CD4-positive, alpha-beta T cell (primary cell): Measurements from ENCODE around the gene LIN37. TPM values are rescaled to one million over a fixed set of nuclear protein-coding genes. Genes with fewer than 3 reads are reported as not detected.
A peak's percentile ranks its signal among the peaks of the same experiment; 100 is the strongest.

Experiments used
- ATAC-seq: fragments of 200-7000 bp; cut with Tn5 transposase; one replicate; pipeline ENCODE4 v1.10.0; 2022; ENCODE audit warnings: mild to moderate bottlenecking; ENCODE audit not compliant: poor library complexity
- CTCF ChIA-PET: fragments of 350-600 bp; sonication (Branson Sonifier 250); formaldehyde crosslinking; loops from one replicate; lab custom pipeline; 2021; ENCODE audit warnings: antibody characterized with exemption, inconsistent platforms; lab: Charles Lee
- POLR2A ChIA-PET: fragments of 350-600 bp; sonication (Branson Sonifier 250); formaldehyde crosslinking; loops from one replicate; lab custom pipeline; 2021; ENCODE audit warnings: antibody characterized with exemption, inconsistent platforms; lab: Charles Lee
- DNase-seq, 14 experiments: peaks; one replicate each; pipeline ENCODE4 v3.0.0-alpha.2; 2013 to 2020; ENCODE audit warnings: mixed read lengths in 2 of 14
- H3K27ac ChIP-seq, 2 donors: one replicate each; pipeline versions ENCODE4 v1.5.1 to v1.7.0; 2013; ENCODE audit warnings: low read length in 2 of 2, low read depth in 1 of 2, mild to moderate bottlenecking in 1 of 2
- H3K27me3 ChIP-seq, 2 experiments: 1 replicate in 1 of 2; 2 replicates in 1 of 2; pipeline versions ENCODE4 v1.6.1 to v1.7.0; 2013; ENCODE audit warnings: low read length in 2 of 2, control low read depth in 1 of 2, mild to moderate bottlenecking in 1 of 2, moderate library complexity in 1 of 2; ENCODE audit not compliant: insufficient read depth in 2 of 2, control insufficient read depth in 1 of 2
- H3K36me3 ChIP-seq: one replicate; pipeline ENCODE4 v1.6.1; 2013; ENCODE audit warnings: low read length, control low read depth; ENCODE audit not compliant: insufficient read depth
- H3K4me1 ChIP-seq: one replicate; pipeline ENCODE4 v1.6.1; 2013; ENCODE audit warnings: low read length, control low read depth; ENCODE audit not compliant: insufficient read depth
- H3K4me3 ChIP-seq: one replicate; pipeline ENCODE4 v1.5.1; 2013; ENCODE audit warnings: mild to moderate bottlenecking, low read length, moderate library complexity
- H3K9me3 ChIP-seq, 2 experiments: 1 replicate in 1 of 2; 2 replicates in 1 of 2; pipeline versions ENCODE4 v1.6.1 to v1.7.0; 2013; ENCODE audit warnings: low read length in 2 of 2, mild to moderate bottlenecking in 2 of 2, control low read depth in 1 of 2, moderate library complexity in 1 of 2; ENCODE audit not compliant: control insufficient read depth in 1 of 2, insufficient read depth in 1 of 2
- H3K27ac Mint-ChIP-seq: one replicate; pipeline ENCODE4 v1.8.0; 2020; ENCODE audit warnings: mixed read lengths
- H3K27me3 Mint-ChIP-seq: one replicate; pipeline ENCODE4 v1.8.0; 2021; ENCODE audit warnings: mixed read lengths
- H3K36me3 Mint-ChIP-seq: one replicate; pipeline ENCODE4 v1.8.0; 2021; ENCODE audit warnings: low read depth, mixed read lengths
- H3K4me1 Mint-ChIP-seq: one replicate; pipeline ENCODE4 v1.8.0; 2021; ENCODE audit warnings: low read depth, mixed read lengths
- H3K4me3 Mint-ChIP-seq: one replicate; pipeline ENCODE4 v1.8.0; 2020; ENCODE audit warnings: mild to moderate bottlenecking, mixed read lengths
- H3K9me3 Mint-ChIP-seq: one replicate; pipeline ENCODE4 v1.8.0; 2020; ENCODE audit warnings: mixed read lengths
- intact Hi-C, 2 experiments: fragments of 100-400 bp; cut with DNase I in 1 of 2; cut with micrococcal nuclease in 1 of 2; formaldehyde crosslinking; loops; one replicate each; pipeline versions ENCODE4 v1.15.1 to v1.9.0; 2023 to 2025; cut with DNase I, micrococcal nuclease
- total RNA-seq, 174 experiments: library from RNA in 2 of 174; stranded (reverse) in 2 of 174; gene quantifications; one replicate each; pipeline ENCODE4 v1.2.3 and lab custom pipeline; 2021 to 2026
- TF ChIP-seq, protein P1 (sequence below): fragments of 200-600 bp; IDR thresholded peaks from one replicate; pipeline ENCODE4 v1.8.0; 2022; ENCODE audit warnings: antibody characterized with exemption, mild to moderate bottlenecking

LIN37 gene
- total RNA-seq, 2 experiments from 2014 or later: 4.8 to 6.0 TPM

DNA sequence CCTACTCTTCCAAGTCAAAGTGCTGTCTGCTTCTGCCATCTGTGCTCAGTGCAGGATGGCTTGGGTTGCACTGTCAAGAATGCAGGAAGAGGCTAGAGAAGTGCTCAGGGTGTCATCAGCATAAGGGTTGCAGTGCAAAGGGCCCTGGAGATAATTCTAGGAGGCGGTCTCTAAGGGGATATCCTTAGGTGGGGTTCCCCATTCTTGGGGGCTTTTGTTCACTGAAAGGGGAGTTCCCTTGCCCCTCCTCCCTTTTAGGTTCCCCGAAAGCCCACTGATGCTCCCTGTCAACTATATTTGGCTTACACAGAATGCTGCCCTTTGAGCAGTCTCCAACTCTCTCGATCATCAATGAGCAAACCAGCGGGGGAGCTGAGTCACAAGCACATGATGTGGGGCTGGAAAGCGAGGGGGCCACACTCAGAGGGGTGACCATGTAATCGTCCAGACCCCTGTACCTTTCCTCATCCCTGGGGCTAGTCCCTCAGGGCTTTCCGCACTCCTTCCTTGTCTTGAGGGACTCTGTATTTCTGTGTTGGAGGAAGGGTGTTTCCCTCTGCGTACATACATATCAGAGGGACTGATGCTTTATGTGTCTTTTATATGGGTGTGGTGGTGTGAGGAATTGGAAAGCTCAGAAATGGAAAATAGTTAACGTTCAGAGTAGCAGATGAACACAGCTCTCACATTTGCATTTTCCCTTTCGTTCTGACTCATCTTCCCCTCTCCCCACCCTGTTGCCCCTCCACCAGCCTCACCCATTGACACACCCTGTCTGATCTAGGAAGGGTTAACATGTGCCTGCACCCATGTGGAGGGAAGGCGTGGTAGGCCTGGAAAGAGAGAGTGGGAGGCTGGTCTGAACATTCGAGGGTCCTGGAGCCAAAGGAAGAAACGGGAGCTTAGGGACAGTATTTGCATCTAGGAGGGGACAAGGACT is 37.3 kb upstream of the LIN37 start:
- Mint-ChIP-seq H3K4me1 (peaks cover 48% of the 10 kb centered on the region), H3K27ac (peak overlapping the region; percentile 89), H3K27me3 (no peaks in the 10 kb centered on the region), H3K4me3 (peak overlapping the region; percentile 67), H3K9me3 (no peaks in the 10 kb centered on the region), H3K36me3 (no peaks in the 10 kb centered on the region)
- no peaks in the 10 kb centered on the region for H3K36me3 ChIP-seq
- intact Hi-C loops: loop anchor here in 1 of 2 experiments (10.0 kb wide), 1 partner anchor 446 kb away; the partner anchor contains the start of gene USF2
- H3K27me3 ChIP-seq: no peaks in the 10 kb centered on the region
- peak; percentile 13 for ATAC-seq
- peaks cover 60% of the 10 kb centered on the region for H3K4me1 ChIP-seq
- H3K9me3 ChIP-seq: no peaks in the 10 kb centered on the region
- CTCF ChIA-PET: interaction anchor here (1.1 kb wide), 1 partner anchor 9 kb away, joined by 3 read pairs; no protein-coding TSS in a partner anchor
- H3K27ac ChIP-seq: no peak overlapping the region
- POLR2A ChIA-PET: interaction anchor here (0.6 to 6.3 kb wide), 3 partner anchors 9 to 819 kb away, joined by 3 to 63 read pairs (median 3); partner anchors contain the start of genes PSENEN and U2AF1L4
- peak in 3 of 14 experiments; percentile 46 to 57 (median 46) for DNase-seq
- no peak overlapping the region for H3K4me3 ChIP-seq
- TF ChIP-seq, protein P1, sequence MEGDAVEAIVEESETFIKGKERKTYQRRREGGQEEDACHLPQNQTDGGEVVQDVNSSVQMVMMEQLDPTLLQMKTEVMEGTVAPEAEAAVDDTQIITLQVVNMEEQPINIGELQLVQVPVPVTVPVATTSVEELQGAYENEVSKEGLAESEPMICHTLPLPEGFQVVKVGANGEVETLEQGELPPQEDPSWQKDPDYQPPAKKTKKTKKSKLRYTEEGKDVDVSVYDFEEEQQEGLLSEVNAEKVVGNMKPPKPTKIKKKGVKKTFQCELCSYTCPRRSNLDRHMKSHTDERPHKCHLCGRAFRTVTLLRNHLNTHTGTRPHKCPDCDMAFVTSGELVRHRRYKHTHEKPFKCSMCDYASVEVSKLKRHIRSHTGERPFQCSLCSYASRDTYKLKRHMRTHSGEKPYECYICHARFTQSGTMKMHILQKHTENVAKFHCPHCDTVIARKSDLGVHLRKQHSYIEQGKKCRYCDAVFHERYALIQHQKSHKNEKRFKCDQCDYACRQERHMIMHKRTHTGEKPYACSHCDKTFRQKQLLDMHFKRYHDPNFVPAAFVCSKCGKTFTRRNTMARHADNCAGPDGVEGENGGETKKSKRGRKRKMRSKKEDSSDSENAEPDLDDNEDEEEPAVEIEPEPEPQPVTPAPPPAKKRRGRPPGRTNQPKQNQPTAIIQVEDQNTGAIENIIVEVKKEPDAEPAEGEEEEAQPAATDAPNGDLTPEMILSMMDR: no peak

DNA sequence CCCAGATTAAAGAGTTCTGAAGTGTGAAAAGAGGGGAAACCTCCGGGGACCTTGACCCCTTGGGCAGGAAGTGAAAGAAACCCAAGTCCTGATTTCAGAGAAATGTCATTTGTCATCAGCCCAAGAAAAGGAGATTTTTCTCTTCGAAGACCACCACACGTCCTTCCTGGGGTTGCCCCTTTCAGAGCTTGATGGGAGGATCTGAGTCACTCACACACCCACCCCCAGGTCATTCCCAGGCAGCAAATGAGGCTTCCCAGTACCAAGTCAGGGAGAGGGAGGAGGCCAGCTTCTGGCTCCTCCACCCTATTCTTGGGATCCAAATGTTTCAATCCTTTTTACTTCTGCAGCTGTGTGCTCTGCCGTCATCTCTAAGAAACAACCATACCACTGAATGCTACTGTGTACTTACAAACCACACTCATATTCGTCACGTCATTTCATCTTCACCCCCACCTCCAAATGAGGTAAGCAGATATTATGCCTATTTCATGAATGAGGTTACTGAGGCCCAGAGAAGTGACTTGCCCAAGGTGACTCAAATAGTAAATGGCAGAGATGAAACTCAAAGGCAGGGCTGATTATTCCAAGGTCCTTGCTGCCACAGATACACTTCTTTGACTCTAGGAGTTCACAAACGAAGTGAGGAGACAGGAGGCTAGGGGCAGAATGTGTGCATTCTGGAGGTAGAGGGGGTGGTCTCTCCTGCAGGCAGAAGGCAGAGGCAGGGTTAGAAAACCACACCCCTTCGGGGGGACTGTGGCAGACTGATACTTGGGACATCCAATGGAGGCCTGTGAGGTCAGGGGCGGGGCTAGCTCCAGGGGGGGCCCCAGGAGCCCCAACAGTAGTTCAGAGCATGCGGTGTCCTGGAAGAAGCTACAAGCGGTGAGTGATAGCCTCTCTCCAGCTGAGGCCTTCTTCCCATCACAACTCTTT is 35.5 kb upstream of the LIN37 start:
- ChIA-PET POLR2A (interaction anchor here (1.2 to 6.3 kb wide), 3 partner anchors 11 to 32 kb away, joined by 5 to 63 read pairs (median 6); partner anchors contain the start of genes IGFLR1, PSENEN and U2AF1L4), CTCF (interaction anchor here (0.5 to 1.4 kb wide), 4 partner anchors 11 to 239 kb away, joined by 3 to 4 read pairs (median 3); partner anchors contain the start of gene IGFLR1)
- peaks cover 72% of the 10 kb centered on the region for H3K4me1 ChIP-seq
- peak overlapping the region; percentile 9 for H3K4me3 ChIP-seq
- TF ChIP-seq, protein P1: no peak
- Mint-ChIP-seq H3K4me1 (peaks cover 61% of the 10 kb centered on the region), H3K4me3 (peak overlapping the region; percentile 83), H3K27ac (peak overlapping the region; percentile 89), H3K36me3 (peaks cover 11% of the 10 kb centered on the region), H3K27me3 (no peaks in the 10 kb centered on the region), H3K9me3 (no peaks in the 10 kb centered on the region)
- no peaks in the 10 kb centered on the region for H3K9me3 ChIP-seq
- no peaks in the 10 kb centered on the region for H3K36me3 ChIP-seq
- intact Hi-C loops: loop anchor here (1.0 to 10.0 kb wide), 2 partner anchors 11 to 448 kb away; partner anchors contain the start of gene USF2 (in 1 of the 2)
- H3K27me3 ChIP-seq: no peaks in the 10 kb centered on the region
- DNase-seq: peak in 7 of 14 experiments; percentile 15 to 80 (median 43)
- H3K27ac ChIP-seq: peak overlapping the region in 1 of 2 donors; percentile 32
- peak; percentile 24 for ATAC-seq
